ENCODE results near the gene CDK13.
"Not testable (repeated sequence)": the region's sequence is repeated elsewhere in the genome, so short reads cannot be mapped to it uniquely, and the experiment has no call there.

The CDK13 gene

DNA sequence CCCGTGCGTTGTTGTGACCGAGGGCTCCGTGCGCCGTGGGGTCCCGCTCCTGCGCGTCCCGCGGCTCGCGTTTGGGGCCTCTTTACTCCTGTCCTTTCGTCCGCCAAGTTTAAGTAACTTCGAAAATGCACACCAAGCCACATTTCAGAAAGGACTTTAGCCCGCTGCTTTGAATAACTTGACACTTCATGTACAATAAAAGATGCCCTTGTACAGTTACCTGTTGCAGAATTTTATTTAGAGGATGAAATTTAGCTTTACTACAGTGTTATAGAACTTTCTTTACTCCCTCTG, 185.2 kb downstream of the CDK13 start:
- TF ChIP-seq, protein P1, sequence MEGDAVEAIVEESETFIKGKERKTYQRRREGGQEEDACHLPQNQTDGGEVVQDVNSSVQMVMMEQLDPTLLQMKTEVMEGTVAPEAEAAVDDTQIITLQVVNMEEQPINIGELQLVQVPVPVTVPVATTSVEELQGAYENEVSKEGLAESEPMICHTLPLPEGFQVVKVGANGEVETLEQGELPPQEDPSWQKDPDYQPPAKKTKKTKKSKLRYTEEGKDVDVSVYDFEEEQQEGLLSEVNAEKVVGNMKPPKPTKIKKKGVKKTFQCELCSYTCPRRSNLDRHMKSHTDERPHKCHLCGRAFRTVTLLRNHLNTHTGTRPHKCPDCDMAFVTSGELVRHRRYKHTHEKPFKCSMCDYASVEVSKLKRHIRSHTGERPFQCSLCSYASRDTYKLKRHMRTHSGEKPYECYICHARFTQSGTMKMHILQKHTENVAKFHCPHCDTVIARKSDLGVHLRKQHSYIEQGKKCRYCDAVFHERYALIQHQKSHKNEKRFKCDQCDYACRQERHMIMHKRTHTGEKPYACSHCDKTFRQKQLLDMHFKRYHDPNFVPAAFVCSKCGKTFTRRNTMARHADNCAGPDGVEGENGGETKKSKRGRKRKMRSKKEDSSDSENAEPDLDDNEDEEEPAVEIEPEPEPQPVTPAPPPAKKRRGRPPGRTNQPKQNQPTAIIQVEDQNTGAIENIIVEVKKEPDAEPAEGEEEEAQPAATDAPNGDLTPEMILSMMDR (IDR thresholded peaks at IDR 0.05; ENCODE audit: low read depth, low read length), result no peak

GRCh38 chr7:40137563-40137962, 187.5 kb downstream of the CDK13 start:
- no peak for DNase-seq (ENCODE audit: extremely low read depth, low read depth)
- TF ChIP-seq, protein P1 (IDR thresholded peaks at IDR 0.05; ENCODE audit: low read depth, low read length), result no peak

More for the DNA sequence above, 185.2 kb downstream of the CDK13 start:
- DNase-seq (ENCODE audit: extremely low read depth, low read depth), result no peak

DNA sequence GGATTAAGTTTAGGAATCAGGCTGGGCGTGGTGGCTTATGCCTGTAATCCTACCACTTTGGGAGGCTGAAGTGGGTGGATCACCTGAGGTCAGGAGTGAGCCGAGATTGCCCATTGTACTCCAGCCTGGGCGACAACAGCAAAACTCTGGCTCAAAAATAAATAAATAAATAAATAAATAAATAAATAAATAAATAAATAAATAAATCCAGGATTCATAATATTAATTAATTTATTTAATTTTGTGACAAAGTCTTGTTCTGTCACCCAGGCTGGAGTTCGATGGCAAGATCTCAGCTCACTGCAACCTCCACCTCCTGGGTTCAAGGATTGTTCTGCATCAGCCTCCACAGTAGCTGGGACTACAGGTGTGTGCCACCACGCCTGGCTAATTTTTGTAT, 188.9 kb downstream of the CDK13 start:
- TF ChIP-seq, protein P1 (IDR thresholded peaks at IDR 0.05; ENCODE audit: low read depth, low read length), result no peak
- DNase-seq (ENCODE audit: extremely low read depth, low read depth), result no peak

DNA sequence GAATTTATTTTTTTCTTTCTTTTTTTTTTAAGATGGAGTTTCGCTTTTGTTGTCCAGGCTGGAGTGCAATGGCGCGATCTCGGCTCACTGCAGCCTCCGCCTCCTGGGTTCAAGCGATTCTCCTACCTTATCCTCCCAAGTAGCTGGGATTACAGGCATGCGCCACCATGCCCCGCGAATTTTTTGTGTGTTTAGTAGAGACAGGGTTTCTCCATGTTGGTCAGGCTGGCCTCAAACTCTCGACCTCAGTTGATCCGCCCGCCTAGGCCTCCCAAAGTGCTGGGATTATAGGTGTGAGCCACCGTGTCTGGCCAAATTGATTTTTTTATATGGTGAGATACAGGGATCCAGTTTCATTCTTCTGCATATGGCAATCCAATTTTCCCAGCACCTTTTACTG, 189.8 kb downstream of the CDK13 start:
- not testable (repeated sequence) for DNase-seq (ENCODE audit: extremely low read depth, low read depth)

GRCh38 chr7:40141916-40142315, 191.9 kb downstream of the CDK13 start:
- DNase-seq (ENCODE audit: extremely low read depth, low read depth), result not testable (repeated sequence)

- DNase-seq (ENCODE audit: extremely low read depth, low read depth), result not testable (repeated sequence)
Observed at GRCh38 chr7:40145596-40146130, 195.6 kb downstream of the CDK13 start.

DNA sequence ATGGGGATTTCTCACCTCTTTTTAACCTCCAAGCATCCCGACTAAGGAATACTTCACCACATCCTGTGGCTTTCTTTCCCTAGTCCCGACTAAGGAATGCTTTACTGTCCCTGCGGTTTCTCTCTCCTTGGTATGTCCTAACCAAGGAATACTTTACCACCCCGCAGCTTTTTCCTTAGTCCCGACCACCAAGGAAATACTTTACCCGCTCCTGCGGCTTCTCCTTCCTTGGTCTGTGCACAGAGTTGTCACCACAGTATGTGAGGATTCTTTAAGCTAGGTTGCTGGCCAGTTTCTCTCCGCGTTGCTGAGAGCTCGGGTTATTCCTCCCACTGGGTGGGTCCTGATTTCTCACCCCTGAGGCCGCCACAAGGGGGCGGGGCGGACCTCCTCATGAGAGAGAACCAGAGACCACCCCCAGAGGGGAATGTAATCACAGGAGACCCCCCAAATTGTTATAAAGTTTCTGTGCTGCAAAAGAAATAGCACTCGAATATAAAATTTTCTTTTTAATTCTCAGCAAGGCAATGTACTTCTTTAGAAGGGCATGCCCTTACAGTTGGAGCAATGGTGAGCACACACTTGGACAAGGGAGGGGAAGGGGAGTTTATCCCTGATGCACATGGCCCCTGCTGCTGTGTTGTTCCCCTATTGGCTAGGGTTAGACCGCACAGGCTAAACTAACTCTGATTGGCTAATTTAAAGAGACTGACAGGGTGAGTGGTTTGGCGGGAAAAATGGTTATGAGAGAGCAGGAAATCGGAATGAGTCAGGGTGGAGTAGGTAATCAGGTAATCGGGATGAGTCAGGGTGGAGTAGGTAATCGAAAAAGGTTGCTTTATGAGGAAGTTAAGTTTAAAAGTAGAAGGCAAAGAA, 197.6 kb downstream of the CDK13 start:
- TF ChIP-seq, protein P1 (IDR thresholded peaks at IDR 0.05; ENCODE audit: low read depth, low read length), result no peak
- no peak for DNase-seq (ENCODE audit: extremely low read depth, low read depth)

DNA sequence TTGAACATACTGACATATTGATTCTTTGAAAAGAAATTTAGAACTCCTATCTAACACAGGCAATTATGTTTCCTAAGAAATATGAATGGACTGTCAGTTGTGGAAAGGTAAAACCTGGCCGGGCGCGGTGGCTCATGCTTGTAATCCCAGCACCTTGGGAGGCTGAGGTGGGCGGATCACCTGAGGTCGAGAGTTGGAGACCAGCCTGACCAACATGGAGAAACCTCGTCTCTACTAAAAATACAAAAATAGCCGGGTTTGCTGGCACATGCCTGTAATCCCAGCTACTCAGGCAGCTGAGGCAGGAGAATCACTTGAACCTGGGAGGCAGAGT, 198.2 kb downstream of the CDK13 start:
- DNase-seq (ENCODE audit: extremely low read depth, low read depth), result not testable (repeated sequence)

DNA sequence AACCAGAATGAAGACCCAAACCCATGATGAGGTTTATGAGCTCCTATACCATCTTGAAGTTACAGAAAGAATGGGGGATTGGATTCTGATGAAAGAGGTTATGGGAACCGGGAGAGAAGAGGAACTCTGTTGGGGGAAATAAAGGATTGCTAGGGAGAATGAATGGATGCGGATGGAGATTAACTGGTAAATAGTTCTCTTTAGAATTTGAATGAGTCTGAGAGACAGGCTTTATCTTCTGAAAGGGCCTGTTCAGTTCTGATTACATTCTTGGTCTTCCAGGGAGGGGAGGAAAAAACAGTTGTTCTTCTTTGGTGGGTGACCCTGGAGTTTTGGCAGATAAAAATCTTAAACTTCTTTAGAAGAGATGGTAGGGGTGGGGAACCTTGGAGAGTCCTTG, 198.6 kb downstream of the CDK13 start:
- DNase-seq (ENCODE audit: extremely low read depth, low read depth), result no peak
- TF ChIP-seq, protein P1 (IDR thresholded peaks at IDR 0.05; ENCODE audit: low read depth, low read length), result no peak

Data from AG09319 (cell line).